ENCODE measurements around the gene RXFP4.
"Not testable (repeated sequence)": the region's sequence is repeated elsewhere in the genome, so short reads cannot be mapped to it uniquely, and the experiment has no call there.

DNA sequence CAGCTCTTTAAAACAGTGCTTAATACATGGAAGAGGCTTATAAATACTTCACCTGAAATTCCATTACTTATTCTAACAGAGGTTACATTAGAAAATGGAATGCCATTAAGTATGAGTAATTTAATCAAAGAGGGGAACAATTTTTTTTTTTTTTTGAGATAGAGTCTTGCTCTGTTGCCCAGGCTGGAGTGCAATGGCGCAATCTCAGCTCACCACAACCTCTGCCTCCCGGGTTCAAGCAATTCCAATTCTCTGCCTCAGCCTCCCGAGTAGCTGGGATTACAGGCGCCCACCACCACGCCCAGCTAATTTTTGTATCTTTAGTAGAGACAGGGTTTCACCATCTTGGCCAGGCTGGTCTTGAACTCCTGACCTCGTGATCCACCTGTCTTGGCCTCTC is 45.8 kb upstream of the RXFP4 start:
- not testable (repeated sequence) for TF ChIP-seq POLR2A (IDR thresholded peaks at IDR 0.05)
- TF ChIP-seq, protein P1, sequence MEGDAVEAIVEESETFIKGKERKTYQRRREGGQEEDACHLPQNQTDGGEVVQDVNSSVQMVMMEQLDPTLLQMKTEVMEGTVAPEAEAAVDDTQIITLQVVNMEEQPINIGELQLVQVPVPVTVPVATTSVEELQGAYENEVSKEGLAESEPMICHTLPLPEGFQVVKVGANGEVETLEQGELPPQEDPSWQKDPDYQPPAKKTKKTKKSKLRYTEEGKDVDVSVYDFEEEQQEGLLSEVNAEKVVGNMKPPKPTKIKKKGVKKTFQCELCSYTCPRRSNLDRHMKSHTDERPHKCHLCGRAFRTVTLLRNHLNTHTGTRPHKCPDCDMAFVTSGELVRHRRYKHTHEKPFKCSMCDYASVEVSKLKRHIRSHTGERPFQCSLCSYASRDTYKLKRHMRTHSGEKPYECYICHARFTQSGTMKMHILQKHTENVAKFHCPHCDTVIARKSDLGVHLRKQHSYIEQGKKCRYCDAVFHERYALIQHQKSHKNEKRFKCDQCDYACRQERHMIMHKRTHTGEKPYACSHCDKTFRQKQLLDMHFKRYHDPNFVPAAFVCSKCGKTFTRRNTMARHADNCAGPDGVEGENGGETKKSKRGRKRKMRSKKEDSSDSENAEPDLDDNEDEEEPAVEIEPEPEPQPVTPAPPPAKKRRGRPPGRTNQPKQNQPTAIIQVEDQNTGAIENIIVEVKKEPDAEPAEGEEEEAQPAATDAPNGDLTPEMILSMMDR (IDR thresholded peaks at IDR 0.05) = not testable (repeated sequence)

All from lower leg skin (tissue), 3 donors.